HG02798 (cell line): ENCODE measurements around the gene RUNX1.

ENCODE experiments used
- ATAC-seq: cut with Tn5 transposase; IDR thresholded peaks from one replicate; pipeline ENCODE4 v1.9.1; 2021; ENCODE audit warnings: mild to moderate bottlenecking; ENCODE audit not compliant: unreplicated experiment, poor library complexity

Gene RUNX1

GRCh38 chr21:34910396-34910795, 138.7 kb downstream of the RUNX1 start:
- no peak for ATAC-seq

- no peak for ATAC-seq
These were observed 139.4 kb downstream of the RUNX1 start for GRCh38 chr21:34909492-34910292.

DNA sequence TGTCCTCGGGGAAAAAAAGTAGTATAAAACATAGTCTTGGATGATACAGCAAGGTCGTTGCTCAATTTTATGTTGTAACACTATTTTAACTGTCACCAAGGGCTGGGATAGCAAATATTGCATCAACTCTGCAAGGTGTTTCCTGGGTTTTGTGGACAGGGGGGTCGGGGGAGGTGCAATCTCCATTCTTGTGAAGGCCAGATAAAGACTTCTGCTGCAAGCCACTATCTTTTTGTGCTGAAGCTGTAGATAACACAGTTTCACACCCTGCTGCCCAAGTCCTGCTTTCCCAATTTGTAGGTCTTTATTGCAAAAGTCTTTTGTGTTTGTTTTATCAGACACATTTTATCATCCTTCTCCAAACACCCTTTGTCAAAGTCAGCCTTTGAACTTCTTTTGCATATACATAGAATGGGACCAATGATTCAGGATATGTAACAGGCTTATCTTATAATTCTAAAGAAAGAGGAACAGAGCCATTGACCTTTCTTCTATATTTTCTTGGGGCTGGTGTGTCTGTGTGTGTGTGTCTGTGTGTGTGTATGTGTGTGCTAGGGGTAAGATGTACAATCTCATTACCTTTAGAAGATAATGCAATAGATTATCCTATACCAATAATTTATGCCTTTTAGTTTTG, 140.6 kb downstream of the RUNX1 start:
- no peak for ATAC-seq

DNA sequence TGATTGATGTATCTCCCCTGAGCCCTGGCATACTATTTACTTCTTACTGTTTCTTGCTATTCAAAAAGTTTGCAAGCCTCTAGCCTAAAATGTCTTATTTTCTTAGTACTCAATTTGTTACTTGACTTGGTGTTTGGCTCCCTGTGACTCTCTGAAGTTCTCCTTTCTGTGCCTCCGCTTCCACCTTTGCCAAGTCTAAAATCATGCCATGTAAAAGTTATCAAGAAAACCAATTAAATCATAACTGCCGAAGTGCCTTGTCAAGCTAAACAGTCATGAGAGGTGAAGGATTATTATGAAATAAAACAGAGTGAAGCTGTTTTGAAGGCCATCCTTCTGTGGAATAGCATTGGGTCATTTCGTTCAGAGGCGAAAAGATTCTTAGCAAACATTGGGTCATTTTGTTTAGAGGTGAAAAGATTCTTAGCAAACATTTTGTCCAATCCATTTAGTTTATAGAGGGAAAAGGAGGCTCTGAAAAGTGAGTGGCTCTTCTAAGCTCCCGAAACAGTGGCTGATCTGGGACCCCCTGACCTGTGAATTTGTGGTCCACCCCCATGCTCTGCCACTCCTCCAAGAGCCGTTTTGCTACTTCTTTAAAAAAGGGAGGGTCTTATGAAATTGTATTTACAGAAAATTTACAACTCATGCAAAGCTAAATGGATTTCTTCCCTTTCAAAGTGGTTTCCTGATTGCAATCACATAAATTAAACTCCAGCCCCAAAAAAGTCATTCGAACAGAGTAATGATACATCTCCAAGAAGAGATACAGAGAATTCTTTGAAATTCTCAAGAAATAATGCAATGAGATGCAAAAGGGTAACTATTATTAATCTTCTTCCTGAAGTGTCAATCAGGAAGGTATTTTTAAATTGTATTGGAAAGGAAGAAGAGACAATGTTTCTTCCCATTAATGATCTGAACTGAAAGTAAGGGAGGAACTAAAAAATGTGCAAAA, 141.4 kb downstream of the RUNX1 start:
- ATAC-seq: no peak

GRCh38 chr21:34906401-34906800, 142.7 kb downstream of the RUNX1 start:
- ATAC-seq: no peak

DNA sequence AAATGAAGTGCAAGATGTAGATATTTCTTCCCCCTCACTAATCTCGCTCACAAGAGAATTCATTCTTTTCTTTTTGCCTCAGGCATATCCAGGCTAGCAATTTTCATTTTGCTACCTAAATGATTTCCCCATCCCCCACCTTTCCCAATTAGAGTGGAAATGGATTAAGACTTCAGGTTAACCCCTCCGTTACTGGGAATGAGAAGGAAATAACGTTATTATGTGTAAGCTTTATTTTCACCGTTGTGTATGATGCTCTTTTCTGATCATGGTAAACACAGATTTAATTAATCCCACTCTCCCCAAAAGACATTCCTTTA, 143.9 kb downstream of the RUNX1 start:
- no peak for ATAC-seq

GRCh38 chr21:34904526-34905217, 144.4 kb downstream of the RUNX1 start:
- ATAC-seq: no peak

DNA sequence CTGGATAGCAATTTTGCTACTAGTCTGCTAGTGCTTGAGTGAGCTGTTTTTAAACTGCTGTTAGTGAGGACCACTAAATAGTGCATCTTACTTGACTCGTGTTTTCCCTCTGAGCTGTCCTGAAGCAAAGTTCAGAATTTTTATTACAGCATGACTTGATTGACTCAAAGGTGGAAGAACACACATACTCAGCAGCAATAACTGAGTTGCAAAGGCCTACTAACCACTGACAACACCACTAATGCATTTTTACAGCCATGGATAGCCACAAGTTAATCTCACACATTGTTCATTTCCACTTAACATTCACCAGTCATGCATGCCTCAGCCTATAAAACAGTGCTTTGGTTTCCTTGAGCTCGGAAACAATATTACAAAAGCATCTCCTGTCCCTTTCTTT, 148.7 kb downstream of the RUNX1 start:
- no peak for ATAC-seq

GRCh38 chr21:34899760-34900159, 149.3 kb downstream of the RUNX1 start:
- ATAC-seq: no peak

DNA sequence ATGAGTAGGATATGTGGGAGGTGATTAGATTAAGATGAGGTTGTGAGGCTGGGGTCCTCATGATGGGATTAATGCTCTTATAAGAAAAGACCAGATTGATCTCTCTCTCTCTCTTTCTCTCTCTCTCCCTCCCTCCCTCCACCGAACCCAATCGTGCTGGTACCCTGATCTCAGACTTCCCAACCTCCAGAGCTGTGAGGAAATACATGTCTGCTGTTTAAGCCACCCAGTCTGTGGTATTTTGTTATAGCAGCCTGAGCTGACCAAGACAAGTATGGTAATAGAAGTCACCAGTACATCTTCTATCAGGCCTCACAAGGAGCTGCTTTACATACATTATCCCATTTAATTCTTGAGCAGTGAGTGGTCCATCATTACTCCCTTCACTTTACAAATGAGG, 149.8 kb downstream of the RUNX1 start:
- no peak for ATAC-seq

GRCh38 chr21:34897828-34898227, 151.3 kb downstream of the RUNX1 start:
- ATAC-seq: no peak

- no peak for ATAC-seq
These were observed 154.7 kb downstream of the RUNX1 start for GRCh38 chr21:34894401-34894800.

DNA sequence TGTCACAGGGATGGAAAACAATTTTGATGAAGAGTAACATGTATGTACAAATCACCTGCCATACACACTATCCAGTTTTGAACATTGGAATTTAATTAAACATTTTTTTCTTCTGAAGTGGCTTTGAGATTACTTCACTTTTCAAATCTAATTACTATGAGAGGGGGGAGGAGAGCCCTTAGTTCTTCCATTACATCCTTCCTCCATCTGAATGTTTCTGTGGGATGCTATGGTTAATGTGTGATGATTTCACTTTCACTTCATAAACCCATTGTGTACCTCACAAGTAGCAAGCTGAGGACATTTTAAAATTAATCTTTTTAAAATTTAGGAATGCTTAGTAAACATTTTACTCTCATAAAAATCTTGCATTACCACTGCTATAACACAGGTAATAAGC, 156.9 kb downstream of the RUNX1 start:
- no peak for ATAC-seq

DNA sequence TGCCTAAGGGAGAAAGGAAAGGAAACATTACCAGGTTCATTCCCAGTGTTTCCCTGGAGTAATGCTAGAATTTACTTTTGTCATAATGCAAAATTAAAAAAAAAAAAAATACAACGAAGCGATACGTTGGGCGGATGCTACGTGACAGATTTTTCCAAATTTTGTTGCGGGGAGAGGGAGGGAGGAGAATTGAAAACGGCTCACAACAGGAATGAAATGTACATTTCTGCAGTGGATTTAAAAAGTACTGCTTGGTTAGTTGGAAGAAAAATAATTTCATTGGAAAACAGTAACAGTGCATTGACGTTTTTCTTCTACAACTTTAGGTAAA, 157.5 kb downstream of the RUNX1 start:
- ATAC-seq: no peak

- ATAC-seq: no peak
These were observed 158.1 kb downstream of the RUNX1 start for GRCh38 chr21:34890724-34891612.

- ATAC-seq: no peak
These were observed 158.7 kb downstream of the RUNX1 start for GRCh38 chr21:34890470-34890723.

DNA sequence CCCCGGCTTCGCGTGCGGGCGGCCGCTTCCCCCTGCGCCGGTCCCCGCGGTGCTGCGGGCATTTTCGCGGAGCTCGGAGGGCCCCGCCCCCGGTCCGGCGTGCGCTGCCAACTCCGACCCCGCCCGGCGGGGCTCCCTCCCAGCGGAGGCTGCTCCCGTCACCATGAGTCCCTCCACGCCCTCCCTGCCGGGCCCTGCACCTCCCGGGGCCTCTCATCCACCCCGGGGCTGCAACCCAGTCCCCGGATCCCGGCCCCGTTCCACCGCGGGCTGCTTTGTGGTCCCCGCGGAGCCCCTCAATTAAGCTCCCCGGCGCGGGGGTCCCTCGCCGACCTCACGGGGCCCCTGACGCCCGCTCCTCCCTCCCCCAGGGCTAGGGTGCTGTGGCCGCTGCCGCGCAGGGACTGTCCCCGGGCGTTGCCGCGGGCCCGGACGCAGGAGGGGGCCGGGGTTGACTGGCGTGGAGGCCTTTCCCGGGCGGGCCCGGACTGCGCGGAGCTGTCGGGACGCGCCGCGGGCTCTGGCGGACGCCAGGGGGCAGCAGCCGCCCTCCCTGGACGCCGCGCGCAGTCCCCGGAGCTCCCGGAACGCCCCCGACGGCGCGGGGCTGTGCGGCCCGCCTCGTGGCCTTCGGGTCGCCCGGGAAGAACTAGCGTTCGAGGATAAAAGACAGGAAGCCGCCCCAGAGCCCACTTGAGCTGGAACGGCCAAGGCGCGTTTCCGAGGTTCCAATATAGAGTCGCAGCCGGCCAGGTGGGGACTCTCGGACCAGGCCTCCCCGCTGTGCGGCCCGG, 159.2 kb downstream of the RUNX1 start:
- peak; percentile 45 for ATAC-seq

DNA sequence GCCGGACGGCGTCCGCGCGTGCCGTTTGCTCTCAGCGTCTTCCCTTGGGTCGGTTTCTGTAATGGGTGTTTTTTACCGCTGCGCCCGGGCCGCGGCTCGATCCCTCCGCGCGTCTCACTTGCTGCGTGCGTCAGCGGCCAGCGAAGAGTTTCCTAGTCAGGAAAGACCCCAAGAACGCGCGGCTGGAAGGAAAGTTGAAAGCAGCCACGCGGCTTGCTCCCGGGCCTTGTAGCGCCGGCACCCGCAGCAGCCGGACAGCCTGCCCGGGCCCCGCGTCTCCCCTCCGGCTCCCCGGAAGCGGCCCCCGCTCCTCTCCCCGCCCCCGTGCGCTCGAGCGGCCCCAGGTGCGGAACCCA, 159.8 kb downstream of the RUNX1 start:
- no peak for ATAC-seq
